UCSD-AML1 (cell line): ENCODE data around the gene PABPN1L.

Source experiments
- DNase-seq: peaks from one replicate; lab custom pipeline; 2025; ENCODE audit not compliant: unreplicated experiment; lab: John Stamatoyannopoulos, UW

Gene PABPN1L

GRCh38 chr16:88870608-88871348 is 4.3 kb upstream of the PABPN1L start:
- no peak for DNase-seq

GRCh38 chr16:88869673-88869980 is 3.2 kb upstream of the PABPN1L start:
- DNase-seq, result no peak

GRCh38 chr16:88868974-88869672 is 2.7 kb upstream of the PABPN1L start:
- DNase-seq, result no peak

GRCh38 chr16:88867581-88868246 is 1.3 kb upstream of the PABPN1L start:
- no peak for DNase-seq

- no peak for DNase-seq
Observed at GRCh38 chr16:88865742-88866141, 718 bp downstream of the PABPN1L start.

GRCh38 chr16:88865310-88865709 is 1.1 kb downstream of the PABPN1L start:
- DNase-seq, result no peak

- no peak for DNase-seq
Observed at GRCh38 chr16:88864521-88864920, 1.9 kb downstream of the PABPN1L start.

- DNase-seq, result no peak
Observed at GRCh38 chr16:88864099-88864498, 2.4 kb downstream of the PABPN1L start.

- DNase-seq, result no peak
Observed at GRCh38 chr16:88863426-88863825, 3.0 kb downstream of the PABPN1L start.

- DNase-seq, result no peak
Observed at GRCh38 chr16:88862968-88863367, 3.5 kb downstream of the PABPN1L start.

- DNase-seq, result no peak
Observed at GRCh38 chr16:88861359-88861758, 5.1 kb downstream of the PABPN1L start.

GRCh38 chr16:88859381-88860091 is 6.9 kb downstream of the PABPN1L start:
- no peak for DNase-seq

GRCh38 chr16:88857728-88858339 is 8.6 kb downstream of the PABPN1L start:
- DNase-seq, result peak; percentile 73

- peak; percentile 98 for DNase-seq
Observed at GRCh38 chr16:88856828-88857727, 9.4 kb downstream of the PABPN1L start, which contains the start of the genes GALNS and TRAPPC2L. GALNS (minus strand) TSS chr16:88856947; CDS start chr16:88856877, 70 bp downstream. TRAPPC2L (plus strand) TSS chr16:88857127; CDS start chr16:88857151, 24 bp downstream.

- no peak for DNase-seq
Observed at GRCh38 chr16:88856122-88856827, 10.2 kb downstream of the PABPN1L start.

GRCh38 chr16:88855736-88856121 is 10.7 kb downstream of the PABPN1L start:
- DNase-seq, result no peak

GRCh38 chr16:88855176-88855575 is 11.3 kb downstream of the PABPN1L start:
- DNase-seq, result no peak

- DNase-seq, result peak; percentile 47
Observed at GRCh38 chr16:88854306-88855111, 12.0 kb downstream of the PABPN1L start.
